HG03196 (cell line): Measurements from ENCODE around the gene SLTM.
"Not testable (repeated sequence)": the region's sequence is repeated elsewhere in the genome, so short reads cannot be mapped to it uniquely, and the experiment has no call there.

Source experiments
- ATAC-seq: cut with Tn5 transposase; IDR thresholded peaks from one replicate; pipeline ENCODE4 v1.9.1; 2021; ENCODE audit not compliant: unreplicated experiment

The SLTM gene

DNA sequence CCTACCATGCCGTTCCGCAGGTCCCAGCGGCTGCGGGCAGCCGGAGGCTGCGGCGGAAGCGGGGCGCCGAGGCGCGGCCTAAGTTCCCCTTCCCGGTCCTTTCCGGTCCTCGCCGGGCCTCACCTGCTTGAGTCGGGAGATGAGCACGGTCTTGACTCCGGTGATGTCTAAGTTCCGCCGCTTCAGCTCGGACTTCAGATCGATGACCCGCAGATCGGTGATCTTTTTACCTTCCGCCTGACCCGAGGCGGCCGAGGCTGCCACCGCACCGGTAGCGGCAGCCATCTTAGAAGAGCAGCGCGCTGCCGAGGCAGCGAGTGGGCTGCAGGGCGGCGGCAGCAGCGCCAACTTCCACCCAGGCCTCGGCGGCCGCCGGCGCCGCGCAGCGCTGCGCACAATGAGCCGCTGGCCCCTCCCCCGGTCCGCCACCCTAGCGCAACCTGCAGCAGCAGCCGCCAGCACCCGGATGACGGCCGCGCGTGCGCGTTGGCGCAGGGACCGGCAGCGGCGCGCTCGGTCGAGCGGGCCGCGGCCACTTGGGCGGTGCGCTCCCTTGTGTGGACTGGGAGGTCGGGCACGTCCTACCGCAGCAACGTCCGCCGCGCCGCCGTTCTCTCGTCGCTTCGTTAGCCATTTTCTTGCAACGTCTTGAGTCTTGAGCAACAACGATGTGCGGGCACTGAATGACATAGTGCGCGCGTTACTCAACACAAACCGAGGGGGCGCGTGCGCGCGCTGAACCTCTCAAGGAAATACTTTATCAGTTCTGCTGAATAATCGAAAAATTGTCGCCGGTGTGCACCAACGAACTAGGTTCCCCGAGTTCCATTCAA, at the start of gene SLTM:
SLTM (minus strand) TSS at position 399 of the 833 bp plus-strand sequence; CDS start at position 285, 114 bp downstream.
- peak; percentile 91 for ATAC-seq

DNA sequence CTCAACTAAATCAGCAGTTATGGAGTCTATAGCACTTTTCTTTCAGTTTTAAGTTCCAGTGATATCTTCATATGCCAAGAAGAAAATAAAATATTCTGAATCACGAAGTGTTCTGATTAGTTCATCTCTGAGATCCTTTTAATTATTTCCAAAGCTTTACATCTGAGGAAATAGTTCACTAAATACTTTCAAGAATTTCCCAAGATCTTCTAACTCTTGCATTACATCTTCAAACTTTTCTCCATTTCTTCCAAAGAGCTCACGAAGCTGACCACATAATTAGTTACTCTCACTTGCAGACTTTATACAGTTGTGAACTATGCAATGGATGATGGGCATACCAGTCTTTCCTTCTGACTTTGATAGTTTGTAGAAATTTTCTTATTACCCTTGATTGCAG, 49.8 kb upstream of the SLTM start:
- ATAC-seq = no peak

DNA sequence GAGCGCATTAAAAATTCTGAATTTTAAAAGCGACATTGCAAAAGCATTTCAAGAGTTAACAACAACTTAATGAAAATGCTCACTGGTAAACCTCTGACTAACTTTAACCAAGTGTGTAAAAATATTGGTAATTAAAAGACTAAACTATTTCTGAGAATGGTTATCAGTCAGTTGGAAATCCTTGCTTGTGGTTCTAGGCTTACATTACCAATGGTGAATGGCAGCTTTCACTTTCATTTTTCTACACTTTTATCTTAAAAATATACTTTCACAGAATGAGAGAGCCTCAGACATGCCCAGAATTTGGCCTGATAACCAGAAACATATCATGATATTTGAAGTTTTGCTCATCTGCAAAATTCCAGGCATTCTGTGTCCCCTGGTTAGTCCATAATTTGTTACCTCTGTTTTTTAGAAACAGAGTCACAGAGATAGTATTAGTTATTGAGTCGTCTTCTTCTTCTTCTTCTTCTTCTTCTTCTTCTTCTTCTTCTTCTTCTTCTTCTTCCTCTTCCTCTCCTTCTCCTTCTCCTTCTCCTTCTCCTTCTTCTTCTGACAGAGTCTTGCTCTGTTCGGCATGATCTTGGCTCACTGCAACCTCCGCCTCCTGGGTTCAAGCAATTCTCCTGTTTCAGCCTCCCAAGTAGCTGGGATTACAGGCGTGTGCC, 48.5 kb upstream of the SLTM start:
- no peak for ATAC-seq

DNA sequence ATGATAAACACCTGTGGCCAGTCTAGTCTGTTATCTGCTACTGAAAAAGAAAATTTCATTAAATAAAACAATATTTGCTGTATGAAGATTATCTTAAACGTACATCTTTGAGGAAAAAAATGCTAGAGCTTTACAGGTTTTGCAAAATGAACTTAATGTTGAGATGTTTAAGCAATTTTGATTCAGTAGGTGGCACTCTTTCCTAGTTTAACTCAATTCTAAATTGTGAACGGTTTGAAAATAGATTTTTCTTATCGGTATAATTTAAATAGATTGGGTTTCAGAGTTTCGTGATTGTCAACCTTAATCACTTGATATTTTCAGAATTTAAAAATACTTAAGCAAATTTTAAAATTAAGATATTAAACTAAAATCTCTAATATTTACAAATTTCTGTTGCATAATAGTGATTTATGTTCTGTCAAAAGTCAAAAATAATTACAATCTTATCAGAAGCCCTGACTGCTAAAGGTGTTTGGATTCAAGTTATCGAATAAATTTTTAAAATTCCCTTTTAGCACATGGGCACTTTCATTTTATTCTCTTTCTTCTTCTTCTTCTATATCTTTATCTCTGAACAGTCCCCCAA, 47.0 kb upstream of the SLTM start:
- ATAC-seq = no peak

DNA sequence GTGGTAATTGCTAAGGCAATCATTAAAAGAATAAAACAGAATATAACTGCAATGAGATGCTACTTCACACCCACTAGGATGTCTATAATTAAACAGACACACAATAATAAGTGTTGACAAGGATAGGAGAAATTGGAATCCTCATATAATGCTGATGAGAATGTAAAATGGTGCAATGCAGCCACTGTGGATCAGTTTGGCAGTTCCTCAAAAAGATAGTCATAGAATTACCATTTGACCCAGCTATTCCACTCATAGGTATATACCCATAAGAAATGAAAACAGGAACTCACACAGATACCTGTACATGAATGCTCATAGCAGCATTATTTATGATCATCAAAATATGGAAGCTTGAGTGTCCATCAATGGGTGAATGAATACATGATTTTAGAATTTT, 44.4 kb upstream of the SLTM start:
- no peak for ATAC-seq

DNA sequence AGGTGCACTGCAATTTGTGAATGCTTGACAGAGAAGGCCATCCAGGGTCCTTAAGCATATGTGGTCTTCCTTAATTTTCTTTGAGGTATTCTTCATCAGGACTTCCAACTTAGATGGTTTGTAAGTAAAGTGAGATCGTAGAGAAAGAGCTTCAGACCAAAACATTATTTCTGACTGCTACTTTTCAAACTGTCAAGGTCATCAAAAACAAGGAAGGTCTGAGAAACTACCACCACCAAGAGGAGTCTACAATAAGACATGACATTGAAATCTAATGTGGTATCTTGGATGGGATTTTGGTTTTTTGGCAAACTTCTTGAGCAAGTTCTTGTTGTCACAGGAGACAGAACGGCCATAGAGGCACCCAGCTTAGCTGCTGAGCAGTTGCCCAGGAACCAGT, 34.0 kb upstream of the SLTM start:
- no peak for ATAC-seq

DNA sequence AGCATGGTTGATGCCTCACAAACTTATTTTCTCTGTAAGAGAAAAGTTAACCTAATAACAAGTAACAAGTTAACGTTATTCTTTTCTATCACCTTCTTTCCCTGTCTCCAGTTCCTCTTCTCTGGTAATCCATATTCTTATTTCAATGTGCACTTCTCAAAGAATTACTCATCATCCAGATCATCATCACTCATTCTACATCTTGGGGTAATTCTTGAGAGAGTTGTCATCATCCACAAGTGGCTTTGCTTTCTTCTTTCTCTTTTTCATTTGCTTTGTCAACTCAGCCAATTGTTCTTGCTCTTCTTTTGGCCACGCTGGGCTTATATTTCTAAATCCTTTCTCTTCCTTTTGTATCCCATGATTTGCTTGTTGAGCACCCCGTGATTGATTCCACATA, 33.2 kb upstream of the SLTM start:
- no peak for ATAC-seq

DNA sequence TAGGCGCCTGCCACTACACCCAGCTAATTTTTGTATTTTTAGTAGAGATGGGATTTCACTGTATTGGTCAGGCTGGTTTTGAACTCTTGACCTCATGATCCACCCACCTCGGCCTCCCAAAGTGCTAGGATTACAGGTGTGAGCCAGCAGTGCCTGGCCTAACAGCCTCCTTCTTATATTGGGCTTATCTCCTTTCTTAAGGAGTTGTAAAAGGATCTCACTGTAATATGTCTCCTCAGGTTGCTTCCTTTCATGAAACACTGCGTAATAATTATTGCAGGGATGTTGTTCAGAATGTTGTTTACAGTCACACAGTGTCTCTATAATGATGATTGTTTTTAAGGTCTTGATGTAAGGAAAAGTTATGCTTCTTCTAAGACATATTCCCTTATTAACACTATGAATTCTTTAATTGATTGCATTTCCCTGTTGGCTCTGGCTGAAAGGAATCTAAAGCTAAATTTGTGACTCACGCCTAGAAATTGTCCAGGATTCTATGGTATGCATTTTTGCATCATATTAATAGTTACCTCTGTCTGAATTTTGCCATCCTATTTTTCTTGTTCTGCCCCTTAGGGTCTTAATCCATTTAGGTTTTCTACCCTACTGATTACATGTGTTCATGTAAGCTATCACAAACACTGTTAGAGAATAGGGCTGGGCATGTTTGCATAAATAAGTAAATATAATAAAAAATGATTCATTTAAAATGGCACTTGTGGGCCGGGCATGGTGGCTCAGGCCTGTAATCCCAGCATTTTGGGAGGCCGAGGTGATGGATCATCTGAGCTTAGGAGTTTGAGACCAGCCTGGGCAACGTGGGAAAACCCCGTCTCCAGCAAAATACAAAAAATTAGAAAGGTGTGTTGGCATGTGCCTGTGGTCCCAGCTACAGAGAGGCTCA, 29.4 kb upstream of the SLTM start:
- ATAC-seq = no peak

DNA sequence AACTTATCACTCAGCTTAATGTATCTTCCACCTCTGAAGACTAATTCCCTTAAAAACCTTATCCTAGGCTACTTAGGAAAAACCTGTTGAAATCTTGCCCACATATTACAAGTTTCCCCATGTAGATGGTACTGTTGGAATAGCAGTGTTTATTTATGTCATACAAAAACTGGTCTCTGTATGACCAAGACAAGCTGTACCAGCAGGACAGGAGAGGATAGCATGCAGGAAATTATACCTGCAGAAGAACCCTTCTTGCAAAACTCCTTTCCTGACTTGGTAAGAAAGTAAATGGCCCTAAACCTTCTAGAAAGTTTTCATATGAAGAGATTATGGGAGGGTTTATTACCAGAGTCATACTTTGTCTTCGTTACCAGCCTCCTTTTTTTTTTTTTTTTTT, 28.7 kb upstream of the SLTM start:
- ATAC-seq = no peak

DNA sequence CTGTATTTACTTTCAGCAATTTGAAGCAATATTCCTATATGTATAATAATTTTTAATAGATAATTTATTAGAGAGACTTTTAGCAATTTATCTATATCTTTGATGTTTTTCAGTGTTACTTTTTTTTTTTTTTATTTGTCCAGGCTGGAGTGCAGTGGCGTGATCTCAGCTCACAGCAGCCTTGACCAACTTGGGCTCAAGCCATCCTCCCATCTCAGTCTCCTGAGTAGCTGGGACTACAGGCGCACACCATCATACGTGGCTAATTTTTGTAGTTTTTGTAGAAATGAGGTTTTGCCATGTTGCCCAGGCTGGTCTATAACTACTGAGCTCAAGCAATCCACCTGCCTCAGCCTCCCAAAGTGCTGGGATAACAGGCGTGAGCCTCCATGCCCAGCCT, 25.3 kb upstream of the SLTM start:
- no peak for ATAC-seq

DNA sequence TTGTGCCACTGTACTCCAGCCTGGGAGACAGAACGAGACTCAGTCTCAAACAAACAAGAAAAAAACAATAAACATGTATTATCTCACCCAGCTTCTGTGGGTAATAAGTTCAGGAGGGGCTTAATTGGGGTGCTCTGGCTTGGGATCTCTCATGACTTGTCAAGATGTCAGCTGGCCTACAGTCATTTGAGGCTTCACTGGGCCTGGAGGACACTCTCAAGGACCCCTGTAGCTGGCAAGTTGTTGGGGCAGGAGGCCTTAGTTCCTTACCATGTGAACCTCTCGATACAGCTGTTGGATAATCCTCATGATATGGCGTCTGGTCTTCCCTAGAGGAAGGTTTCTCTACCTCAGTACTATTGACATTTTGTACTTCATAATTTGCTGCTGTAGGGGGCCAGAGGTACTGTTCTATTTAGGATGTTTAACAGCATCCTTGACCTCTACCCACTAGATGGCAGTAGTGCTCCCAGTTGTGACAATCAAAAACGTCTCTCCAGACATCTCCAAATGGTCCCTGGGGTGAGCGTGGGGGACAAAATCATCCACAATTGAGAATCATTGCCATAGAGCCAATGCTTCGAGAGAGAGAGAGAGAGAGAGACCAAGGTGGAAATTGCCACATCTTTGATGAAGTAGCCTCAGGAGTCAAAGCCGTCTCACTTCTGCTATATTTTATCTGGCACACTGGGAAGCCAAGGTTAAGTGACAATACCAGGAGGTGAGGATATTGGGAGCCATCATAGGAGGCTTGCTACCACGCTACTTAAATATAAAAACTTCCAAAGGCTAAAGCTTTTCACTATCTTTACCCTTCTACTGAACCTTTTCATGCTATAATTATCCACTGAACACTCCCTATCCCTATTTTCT, 23.9 kb upstream of the SLTM start:
- ATAC-seq = peak; percentile 82

DNA sequence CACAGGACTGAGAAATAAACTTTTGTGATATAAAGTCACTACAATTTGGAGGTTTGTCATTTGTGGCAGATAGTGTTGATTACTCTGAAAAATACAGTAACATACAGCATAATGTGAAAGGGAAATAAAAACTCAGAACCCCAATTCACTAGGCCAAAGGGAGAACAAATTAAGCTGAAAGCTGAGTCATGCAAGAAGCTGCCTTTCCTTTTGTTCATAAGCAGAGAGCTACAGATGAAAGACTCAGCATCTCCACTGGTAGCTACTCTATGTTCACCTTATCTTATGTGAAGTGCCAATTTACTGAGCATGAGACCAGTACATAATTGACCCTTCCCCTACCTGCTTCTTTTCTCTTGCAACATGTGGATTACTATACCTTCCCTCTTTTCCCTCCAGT, 19.3 kb upstream of the SLTM start:
- no peak for ATAC-seq

DNA sequence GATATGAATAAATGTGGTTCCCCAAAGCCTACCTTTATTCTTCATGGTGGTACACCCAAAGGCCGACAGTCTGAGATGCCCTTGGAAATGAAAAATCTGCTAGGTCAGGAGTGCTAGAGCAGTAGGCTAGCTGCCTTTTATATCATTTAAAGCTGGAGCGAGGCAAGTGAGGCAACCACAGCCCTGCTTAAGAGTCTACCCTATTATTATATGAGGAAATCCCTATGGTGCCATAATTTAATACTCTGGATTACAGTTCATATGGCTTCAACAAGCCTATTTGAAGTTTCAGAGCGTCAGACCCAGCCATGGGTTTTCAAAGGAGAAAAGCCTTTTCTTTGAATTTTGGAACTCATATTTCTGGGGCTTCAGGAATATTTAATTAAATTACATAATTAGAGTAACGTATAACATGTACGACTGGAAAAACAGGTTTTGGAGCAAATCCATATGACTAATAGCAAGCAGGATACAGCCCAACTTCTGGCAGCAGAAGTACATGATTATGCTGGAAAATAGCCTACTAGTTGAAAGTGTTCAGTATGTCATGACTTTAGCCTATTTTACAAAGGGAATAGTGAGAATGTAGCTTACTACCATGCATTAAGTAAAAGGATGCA, 18.0 kb upstream of the SLTM start:
- no peak for ATAC-seq

DNA sequence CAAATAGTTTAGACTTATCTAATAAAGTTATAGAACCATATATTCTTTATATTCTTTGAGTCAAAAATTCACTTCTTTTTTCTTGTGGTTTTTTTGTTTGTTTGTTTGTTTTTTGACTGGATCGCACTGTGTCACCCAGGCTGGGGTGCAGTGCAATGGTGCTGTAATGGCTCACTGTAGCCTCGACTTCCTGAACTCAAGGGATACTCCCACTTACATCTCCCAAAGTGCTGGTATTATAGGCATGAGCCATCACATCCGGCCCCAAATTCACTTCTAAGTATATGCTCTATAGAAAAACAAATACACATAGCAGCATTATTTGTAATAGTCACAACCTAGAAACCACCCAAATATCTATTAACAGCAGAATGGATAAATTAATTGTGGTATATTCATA, 13.7 kb upstream of the SLTM start:
- no peak for ATAC-seq

DNA sequence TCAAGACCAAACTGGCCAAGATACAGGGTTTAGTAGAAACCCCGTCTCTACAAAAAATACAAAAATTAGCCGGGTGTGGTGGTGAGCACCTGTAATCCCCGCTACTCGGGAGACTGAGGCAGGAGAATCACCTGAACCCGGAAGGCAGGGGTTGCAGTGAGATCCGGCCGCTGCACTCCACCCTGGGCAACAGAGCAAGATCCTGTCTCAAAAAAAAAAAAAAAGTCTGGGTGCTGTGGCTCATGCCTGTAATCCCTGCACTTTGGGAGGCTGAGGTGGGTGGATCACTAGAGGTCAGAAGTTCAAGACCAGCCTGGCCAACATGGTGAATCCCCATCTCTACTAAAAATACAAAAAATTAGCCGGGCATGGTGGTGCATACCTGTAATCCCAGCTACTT, 1.5 kb upstream of the SLTM start:
- not testable (repeated sequence) for ATAC-seq

DNA sequence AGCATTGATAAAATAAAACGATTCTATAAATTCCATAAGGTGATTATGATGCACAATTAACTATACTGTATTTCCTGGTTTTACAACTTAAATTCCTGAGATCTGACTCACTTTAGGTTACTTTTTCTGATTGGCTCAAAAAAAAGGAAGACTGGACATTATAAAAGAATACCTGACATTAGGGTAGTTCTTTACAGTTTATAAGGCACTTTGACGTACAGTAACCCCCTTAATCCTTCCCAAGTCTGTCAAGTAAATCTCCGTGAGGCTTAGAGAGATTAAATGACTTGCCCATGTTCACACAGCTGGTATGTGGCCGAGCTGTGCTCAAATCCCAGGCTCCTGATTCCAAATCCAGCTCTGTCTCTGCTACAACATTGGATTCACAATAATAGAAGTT, 1.0 kb upstream of the SLTM start:
- ATAC-seq = no peak

DNA sequence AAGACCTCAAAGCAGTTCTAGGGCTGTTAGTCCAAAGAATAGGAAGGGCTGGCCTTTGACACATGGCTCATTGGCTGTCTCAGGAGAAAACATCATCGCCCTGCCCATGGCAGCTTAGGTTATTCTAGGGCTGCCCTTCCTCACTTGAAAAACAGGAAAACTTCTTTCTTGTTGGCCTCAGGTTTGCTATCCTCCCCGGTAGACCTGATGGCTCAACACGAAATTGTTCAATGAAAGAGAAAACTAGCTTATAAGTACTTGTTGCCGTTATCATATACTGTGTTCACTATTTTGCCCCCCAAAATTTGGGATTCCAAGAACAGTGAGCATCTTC, 602 bp upstream of the SLTM start:
- ATAC-seq = no peak

DNA sequence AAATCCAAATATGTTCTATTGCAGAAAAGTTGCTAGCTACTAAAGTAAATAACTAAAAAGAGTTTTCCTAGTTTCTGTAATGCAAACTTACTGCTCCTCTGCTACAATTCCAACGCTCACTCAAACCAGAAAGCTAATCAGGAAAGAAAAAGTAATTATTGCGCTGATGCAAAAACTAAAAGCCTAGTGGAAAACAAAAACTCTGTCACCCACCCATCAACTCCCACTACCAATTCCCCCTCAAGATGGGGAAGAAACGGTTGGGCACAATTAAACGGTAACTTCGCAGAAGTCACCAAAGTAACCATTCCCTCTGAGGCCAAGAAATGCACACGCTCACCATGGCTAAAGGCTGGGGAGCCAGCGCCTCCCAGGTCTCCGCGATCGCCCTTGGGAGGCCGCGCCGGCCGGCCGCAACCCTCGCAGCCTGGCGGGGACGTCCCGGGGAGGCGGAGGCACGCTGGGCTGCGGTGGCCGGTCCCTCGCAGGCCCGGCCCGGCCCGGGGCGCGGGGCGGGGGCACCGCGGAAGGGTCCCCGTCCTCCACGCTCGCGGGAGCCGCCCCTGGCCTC, 684 bp downstream of the SLTM start:
- peak; percentile 45 for ATAC-seq

DNA sequence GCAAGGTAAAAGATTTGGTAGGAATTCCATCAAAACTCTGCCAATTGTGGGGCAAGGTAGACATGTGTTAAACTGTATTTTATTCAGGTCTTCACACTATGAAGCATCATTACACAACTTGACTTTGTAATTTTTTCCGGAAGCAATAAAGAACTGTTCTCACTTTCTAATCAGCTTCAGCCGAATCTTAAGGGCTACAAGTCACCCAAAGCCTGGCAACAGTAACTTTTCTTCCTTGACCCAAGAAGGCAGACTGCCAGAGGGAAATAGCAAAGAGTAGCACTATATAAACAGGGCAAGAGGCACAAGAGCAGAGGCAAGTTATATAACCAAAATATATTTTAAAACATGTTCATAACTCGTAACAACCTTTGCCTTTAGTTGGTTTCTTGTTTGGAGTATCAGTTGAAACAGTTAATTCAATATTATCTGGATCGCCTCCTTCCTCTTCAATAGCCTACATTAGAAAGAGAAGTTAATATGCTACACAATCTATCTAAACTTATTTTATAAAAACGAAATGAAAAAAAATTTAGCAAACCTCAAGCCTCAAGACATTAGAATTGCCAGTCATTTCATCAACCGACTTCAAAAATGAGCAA, 1.4 kb downstream of the SLTM start:
- ATAC-seq = no peak
